Jurkat, Clone E6-1 (cell line): ENCODE measurements around the gene DLGAP5.

Experiments
- DNase-seq: peaks from one replicate; pipeline ENCODE4 v3.0.0-alpha.2; 2011; ENCODE audit warnings: low read depth, low spot score
- H3K4me3 ChIP-seq: 2 replicates; pipeline ENCODE4 v1.5.1; 2011; ENCODE audit warnings: mild to moderate bottlenecking, low read length, control low read depth, moderate library complexity

Gene DLGAP5

DNA sequence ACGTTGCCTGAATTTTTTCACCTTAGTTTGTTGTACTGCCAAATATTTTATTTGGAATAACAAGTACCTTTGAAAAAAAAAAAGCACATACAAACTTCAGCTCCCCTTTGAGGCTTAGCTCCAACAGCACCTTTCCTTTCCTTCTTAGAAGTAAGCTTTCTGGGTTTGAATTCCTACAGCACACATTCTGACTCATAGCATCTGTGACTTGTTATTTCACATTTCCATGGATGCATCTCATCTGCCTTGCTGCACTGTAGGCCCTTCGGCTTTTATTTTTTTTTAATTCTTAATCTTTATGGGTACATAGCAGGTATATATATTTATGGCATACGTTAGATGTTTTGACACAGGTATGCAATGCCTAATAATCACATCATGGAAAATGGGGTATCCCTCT, 55.1 kb downstream of the DLGAP5 start:
- H3K4me3 ChIP-seq = no peak overlapping the region
- DNase-seq = no peak

DNA sequence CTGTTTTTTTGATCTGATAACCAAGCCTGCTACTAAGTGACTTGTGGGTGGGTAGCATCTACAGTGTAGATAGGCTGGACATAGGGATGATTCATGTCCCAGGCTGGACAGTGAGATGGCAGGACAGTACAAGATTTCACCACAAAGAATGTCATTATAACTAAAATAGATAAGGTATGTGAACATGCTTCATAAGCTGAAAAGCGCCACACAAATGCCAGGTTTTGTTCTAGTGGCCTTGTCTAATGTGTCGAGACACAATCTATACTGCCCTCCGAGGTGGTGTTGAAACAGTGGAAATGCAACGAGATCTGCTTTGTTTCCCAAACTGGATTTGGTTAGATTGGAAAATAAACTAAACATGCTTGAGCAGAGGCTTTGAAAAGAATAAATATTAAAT, 58.0 kb downstream of the DLGAP5 start:
- H3K4me3 ChIP-seq = no peak overlapping the region
- DNase-seq = no peak

DNA sequence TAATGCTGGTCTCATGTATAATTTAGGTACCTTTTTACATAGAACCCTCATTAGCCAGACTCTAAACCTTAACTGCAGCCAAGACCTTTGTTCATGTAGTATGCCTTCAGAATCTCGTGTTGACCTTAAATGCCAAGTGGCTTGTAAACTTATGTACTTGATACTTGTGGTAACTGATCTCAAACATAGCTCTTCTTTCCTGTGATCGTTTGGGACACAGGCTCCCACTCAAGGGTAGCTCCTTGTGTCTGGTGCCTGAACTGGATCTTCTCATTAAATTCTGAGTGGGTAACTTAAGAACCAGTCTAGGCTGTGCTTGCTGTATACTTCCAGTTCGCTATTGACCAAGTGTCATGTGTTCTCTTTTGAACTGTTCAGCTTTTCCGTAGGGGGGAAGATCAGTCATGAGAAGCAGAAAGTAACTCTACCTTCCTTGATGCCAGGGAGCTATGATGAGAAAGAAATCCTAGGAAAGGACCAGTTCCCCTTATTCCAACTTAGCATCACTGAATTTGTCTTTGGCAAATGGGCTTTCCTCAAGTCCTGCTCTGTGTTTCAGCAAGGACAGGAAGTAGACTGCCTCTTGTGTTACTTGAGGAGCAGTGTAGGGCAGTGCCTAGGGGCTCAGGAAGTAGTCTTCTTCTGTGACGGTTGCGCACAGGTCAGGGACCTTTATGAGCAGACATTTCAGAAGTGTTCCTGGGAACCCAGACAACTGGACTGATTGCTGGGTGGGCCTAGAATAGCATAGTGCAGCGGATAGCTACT, 59.8 kb downstream of the DLGAP5 start:
- no peak overlapping the region for H3K4me3 ChIP-seq
- DNase-seq = no peak

DNA sequence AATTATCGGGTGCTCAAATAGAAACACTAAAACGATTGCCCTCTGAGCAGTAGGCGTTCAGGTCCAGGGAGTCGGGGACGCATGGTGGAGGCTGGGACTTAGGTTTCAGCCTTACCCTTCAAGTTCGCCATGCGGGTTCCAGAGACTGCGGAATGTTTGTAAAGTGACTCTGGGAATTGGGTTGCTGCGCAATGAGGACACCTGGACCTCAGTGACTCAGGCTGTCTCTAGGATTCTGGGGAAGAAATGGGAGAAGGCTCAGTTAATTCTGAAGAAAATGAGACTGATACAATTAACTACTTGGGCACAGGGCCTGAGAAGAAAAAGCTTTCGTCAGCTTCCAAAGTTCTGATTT, 61.2 kb downstream of the DLGAP5 start:
- no peak overlapping the region for H3K4me3 ChIP-seq
- DNase-seq = no peak

DNA sequence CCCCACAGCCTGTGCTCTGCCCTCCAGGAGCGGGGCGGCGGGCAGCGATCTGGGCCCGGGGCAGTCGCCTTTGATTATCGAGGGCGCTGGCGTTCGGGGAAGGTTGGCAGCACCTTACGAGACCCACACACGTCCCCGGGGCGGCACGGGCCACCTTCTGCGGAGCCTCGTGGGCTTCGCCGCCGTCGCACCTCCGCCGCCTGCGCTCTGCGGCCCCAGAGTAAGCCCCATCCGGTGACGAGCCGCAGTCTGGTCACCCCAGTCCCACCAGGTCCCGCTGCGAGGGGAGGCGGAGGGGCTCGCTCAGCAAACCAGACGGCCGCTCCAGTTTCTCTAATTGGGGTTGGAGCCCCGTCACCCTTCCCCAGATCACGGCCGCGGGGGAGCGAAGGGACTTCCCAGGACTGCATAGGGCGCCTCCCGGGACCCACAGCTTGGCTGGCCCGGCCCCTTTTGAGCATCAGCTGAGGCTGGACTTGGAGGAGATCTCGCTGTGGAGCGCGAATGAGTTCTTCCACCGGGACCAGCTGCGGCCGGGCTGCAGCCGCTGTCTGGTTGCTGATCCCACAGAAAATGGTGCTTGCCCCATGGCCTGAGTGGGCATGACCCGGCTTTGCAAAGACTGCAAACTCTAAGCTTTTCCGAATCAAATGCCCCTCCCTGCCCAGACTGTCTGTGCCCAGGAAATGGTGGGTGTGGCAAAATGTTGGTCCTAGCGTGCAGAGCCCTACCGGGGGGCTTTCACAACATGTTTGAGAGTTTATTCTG, 61.8 kb downstream of the DLGAP5 start:
- DNase-seq = no peak
- H3K4me3 ChIP-seq = no peak overlapping the region

DNA sequence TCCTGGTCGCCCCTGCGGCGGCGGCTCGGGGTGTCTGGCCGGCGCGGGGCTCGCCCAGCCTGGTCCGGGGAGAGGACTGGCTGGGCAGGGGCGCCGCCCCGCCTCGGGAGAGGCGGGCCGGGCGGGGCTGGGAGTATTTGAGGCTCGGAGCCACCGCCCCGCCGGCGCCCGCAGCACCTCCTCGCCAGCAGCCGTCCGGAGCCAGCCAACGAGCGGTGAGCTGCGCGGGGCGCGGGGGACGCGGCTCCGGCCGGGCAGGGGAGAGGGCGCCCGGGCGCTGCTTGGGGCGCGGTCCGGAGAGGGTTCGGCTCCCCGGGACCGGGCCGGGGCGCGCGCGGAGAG, 62.3 kb downstream of the DLGAP5 start, which contains the start of gene LGALS3:
LGALS3 (plus strand) TSS at position 167 of the 342 bp plus-strand sequence. CDS start 8,122 bp downstream, outside the sequence.
- no peak for DNase-seq
- H3K4me3 ChIP-seq = no peak within 1 kb of the TSS

DNA sequence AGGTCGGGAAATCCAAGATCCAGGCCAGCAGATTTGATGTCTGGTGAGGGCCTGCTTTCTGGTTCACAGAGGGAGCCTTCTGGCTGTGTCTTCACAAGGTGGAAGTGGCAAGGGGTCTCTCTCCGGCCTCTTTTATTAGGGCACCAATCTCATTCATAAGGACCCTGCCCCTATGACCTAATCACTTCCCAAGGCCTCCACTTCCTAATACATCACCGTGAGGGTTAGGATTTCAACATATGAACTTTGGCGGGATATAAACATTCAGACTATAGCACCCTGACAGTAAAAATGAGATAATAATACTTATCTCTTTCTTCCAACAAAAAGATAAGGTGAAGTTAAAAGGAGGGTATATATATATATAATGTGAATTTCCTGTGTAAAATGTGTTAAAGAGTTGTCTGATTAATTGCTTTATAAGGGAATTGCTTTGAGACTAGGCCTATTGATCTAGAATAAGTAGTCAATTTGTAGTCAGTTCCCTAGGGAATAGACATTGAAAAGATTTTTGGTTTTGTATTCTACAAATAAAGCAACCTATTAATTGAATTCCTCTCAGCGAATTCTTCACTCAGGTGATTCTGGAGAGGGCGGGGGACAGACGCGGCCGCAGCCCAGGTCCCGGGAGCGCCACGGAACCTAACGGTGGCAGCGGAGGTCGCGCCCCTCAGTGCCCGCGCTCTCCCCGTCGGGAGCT, 62.8 kb downstream of the DLGAP5 start:
- no peak overlapping the region for H3K4me3 ChIP-seq
- no peak for DNase-seq

DNA sequence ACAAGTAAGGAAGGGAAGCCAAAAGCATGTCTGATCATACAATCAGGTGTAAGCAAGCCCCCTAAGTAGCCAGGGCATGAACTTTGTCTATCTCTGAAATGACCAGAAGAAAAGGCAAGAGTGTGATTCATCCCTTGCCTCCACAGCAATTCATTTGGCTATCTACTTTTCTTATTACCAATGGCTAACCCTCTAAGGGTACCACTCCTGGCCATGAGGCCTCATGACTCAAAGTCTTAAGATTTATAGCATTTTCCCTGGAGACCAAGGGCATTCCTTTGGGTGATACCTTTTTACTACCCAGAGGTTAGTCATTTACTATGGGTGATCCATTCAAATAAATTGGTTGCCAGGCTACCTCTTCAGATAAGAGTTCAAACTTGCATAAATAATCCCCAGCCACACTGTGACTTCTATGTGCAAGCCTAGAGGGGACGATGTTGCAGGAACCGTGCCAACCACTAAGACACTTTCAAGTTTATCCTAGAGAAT, 63.9 kb downstream of the DLGAP5 start:
- H3K4me3 ChIP-seq = no peak overlapping the region
- DNase-seq = no peak

DNA sequence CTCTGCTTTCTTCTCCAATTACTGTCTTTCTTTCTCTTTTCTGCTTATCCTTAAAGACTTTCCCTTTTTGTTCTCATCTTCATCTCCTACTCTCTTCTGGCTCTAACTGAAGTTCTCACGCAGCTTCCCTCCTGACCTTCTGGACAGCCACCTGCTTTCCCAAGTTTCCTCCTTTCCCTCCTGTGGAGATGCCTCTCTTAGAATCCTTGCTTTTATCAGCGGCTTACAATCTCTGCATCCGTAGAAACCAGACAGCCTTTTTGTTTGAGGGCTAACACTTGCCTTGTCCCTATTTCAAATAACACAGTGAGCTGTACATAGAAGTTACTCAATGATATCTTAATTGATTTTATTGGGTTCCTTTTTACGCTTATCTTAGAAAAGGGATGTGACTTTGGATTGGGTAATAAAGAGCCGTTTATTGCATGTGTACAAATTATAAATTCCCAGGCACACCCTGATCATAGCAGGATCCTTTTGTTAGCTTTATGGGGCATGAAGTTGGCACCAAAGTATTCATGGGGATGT, 64.4 kb downstream of the DLGAP5 start:
- H3K4me3 ChIP-seq = no peak overlapping the region
- DNase-seq = no peak

DNA sequence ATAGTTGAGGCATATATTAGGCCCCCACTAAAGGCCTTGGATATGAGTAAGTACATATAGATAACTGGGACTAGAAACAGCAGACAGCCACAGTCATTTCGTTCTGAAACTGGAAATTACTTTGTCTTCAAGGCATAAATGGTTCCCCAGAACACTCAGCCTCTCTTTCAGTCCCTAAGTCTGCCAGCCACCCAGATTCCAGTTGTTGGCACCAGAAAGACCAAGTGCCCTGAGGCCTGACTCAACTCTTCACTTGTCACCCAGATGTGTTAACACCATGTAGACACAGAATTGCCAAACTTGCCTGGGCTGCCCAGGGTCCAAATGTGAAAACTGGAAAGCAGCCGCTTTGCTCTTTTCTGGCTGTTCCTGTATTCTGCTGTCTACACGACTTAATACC, 65.4 kb downstream of the DLGAP5 start:
- no peak overlapping the region for H3K4me3 ChIP-seq
- no peak for DNase-seq

DNA sequence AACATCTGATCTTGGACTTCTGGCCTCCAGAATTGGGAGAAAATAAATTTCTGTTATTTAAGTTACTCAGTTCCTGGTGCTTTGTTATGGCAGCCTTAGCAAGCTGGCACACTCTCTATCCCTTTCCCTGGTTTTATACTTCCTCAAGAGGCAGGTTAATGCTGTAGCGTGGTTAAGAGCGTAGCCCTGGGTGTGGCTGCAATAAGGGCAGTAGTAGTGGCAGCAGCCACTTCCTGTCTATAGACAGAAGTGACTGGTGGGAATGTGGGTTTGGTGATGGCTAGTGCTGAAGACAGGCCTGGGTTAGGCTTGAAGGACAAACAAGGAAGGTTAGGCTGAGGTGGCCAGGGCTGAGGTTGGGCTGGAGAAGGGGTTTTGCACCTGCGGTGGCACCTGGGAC, 66.0 kb downstream of the DLGAP5 start:
- DNase-seq = no peak

DNA sequence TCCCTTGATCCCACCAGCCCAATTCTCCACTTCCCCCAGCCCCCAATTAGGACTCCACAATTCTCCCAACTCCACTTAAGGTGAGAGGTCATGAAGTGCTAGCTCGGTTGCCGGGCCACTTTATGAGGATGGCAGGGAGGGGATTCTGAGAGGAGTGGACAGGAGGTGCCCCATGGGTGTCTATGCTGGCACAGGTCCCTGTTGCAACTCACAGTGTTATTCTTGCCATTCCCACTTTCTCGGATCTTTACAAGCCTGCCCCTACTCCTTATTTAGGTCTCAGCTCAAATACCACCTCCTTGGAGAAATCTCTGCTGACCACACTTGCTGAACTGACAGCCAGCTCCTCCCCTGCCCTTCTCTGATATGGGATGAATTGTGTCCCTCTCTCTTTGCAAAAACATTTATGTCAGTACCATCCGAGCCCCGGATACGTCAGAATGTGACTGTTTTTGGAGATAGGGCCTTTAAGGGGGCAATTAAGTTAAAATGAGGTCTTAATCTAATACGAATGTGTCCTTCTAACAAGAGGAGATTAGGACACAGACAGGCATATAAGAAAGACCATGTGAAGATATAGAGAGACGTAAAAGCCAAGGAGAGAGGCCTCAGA, 66.5 kb downstream of the DLGAP5 start:
- DNase-seq = no peak
- H3K4me3 ChIP-seq = no peak overlapping the region

More for the DNA sequence above, 66.0 kb downstream of the DLGAP5 start:
- H3K4me3 ChIP-seq = no peak overlapping the region

DNA sequence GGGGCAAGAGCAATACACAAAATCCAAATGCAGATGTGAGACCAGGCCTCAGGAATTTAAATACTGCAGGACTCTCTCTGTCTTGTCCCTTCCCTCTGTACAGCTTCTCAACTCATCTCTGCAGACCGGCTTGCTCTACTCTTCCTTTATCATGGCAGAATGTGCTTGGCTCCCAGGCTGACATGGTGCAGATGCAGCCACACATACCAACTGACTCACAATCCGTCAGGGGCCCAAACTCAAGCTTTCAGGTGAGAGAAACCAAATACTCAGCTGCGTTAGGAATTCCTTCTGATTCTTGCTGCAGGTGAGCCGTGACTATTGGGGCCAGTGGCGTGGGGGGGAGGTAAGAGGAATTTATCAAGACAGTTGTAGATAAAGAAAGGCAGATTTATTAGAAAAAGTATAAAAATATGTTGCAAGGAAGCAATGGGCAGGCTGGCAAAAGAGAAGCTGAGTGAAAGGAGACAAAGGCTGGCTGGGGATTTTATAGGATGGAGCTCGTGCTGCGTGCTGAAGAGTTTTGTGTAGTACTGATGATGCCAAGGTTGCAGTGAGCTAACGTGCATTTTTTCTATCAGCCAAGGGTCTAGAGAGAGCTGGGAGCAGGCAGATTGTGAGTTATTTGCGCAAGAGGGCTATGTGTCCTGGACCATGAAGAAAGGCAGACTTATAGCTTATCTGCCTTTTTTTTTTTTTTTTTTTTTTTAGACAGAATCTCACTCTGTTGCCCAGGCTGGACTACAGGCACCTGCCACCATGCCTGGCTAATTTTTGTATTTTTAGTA, 67.3 kb downstream of the DLGAP5 start:
- no peak overlapping the region for H3K4me3 ChIP-seq
- no peak for DNase-seq

DNA sequence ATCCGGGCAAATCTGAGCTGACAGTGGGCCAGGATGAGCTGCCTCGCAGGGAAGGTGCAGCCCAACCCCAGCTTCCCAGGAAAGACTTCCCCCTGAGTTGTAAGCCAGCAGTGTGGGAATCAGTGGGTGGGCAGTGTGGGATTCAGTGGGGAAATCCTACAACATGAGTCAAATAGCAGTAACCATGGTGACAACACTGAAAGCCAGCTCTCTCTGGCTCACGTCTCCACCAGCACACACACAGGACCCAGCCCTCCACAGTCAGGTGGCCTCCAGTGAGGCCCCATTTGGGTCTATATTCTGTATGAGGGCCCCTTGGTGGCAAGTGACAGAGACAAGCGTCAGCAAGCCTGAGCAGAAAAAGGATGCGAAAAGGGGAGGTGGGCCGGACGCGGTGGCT, 68.3 kb downstream of the DLGAP5 start:
- DNase-seq = no peak
- no peak overlapping the region for H3K4me3 ChIP-seq

DNA sequence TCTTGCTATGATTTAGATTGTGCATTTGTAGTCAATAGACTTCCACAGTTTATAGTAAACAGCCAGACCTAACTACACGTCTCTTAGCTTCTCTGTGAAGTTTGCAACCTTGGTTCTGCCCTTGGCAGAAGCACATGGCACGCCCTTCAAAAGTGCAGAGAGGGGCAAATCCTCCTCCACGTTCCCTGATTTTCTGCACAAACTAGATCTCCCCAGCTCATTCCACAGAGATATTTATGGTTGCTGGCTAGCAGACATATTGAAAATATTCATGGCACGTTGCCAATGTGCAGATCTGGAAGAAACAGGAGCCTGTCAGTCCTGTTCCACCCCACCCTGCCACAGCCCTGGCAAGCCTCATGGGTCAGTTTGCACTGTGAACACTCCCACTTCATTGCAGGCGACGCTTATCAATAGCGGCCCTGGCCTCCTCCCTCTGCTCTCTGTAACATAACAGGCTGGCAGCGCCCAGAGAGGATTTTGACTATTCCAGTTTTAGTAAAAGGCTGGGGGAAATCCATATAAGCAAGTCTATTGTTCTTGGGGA, 68.9 kb downstream of the DLGAP5 start:
- no peak overlapping the region for H3K4me3 ChIP-seq
- no peak for DNase-seq

DNA sequence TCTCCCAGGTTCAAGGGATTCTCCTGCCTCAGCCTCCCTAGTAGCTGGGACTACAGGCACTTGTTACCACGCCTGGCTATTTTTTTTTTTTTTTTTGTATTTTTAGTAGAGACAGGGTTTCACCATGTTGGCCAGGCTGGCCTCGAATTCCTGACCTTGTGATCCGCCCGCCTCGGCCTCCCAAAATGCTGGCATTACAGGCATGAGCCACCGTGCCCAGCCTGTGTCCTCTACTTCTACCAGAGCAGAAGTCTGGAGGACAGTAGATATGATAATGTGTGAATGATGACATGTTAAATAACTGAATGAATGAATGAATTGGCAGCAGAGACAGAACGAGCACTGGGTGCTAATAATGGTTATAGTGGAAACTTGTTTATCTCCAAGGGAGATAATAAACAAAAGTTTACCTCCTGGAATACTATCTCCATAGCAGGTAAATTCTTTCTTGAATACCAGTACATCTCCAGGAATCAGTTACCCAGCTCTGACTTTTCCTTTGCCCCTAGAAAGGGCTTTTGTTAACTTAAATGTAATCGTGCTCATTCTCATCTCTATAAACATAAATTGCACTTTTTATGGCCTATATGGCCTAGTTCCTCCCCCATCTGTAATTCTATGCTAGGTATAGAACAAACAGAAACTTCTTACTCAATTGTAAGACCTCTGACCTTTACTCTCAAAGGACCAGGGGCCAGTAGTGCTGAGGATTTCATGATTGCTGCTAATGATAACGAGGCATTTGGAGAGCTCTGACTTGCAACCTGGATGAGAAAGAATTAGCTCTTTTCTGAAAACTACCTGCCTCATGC, 69.6 kb downstream of the DLGAP5 start:
- H3K4me3 ChIP-seq = no peak overlapping the region
- no peak for DNase-seq

DNA sequence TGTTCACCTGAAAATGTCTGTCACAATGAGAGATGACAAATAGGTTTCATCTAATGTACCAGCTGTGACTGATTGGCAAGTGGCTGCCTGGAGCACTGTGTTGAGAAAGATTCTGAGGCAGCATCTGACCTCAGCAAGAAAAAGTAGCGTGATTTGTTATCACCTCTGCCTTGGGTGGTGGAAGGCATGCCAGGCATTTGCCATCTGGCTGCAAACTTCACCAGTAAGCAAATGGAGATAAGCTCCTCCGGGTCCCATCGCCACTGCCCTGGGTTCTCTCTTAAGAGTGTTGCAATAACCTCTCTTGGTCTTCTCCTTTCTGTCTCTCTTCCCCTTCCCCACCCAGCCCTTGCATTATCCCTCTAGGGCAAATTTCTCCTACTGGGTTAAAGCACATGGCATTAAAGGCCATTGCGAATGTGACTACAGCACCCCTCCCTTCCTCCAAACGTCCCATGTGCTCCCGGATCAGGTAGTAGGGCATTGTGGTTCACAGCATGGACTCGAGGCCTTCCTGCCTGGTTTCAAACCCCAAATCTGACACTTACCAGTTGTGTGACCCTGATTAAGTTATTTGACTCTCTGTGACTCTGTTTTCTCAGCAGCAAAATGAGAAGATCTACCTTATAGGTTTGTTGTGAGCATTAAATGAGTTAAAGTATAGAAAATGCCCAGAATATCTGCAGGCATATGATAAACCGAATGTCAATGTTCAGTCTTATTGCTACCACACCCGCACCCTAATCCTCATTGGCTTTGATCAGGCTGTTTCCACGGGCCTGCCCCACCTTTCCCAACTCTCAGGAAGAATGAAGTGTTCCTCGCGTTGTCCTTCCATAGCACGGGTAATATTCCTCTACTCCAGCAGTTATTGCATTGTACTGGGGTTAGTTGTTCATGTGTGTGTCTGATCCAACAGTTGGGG, 70.6 kb downstream of the DLGAP5 start:
- no peak overlapping the region for H3K4me3 ChIP-seq
- DNase-seq = no peak
